KOPT-K1 (cell line): ENCODE results near the gene LGI2.

ENCODE experiments used
- H3K27ac ChIP-seq: fragments of 200-600 bp; sonication (generic); 2 replicates; pipeline ENCODE4 v1.5.1; 2016; ENCODE audit warnings: antibody characterized with exemption, mild to moderate bottlenecking, low read depth, low read length; ENCODE audit not compliant: poor library complexity, severe bottlenecking
- H3K36me3 ChIP-seq: fragments of 200-600 bp; sonication (generic); 2 replicates; pipeline ENCODE4 v1.5.1; 2017; ENCODE audit warnings: antibody characterized with exemption, mild to moderate bottlenecking, low read length, moderate library complexity; ENCODE audit not compliant: insufficient read depth
- H3K9me3 ChIP-seq: fragments of 200-600 bp; sonication (generic); 2 replicates; pipeline ENCODE4 v1.5.1; 2017; ENCODE audit warnings: antibody characterized with exemption, low read length, mild to moderate bottlenecking; ENCODE audit not compliant: insufficient read depth, poor library complexity, severe bottlenecking

Gene LGI2

GRCh38 chr4:24992968-24993367 is 37.8 kb downstream of the LGI2 start:
- Histone ChIP-seq H3K9me3 (no peaks in the 10 kb centered on the region), H3K36me3 (no peaks in the 10 kb centered on the region), H3K27ac (no peak overlapping the region)

DNA sequence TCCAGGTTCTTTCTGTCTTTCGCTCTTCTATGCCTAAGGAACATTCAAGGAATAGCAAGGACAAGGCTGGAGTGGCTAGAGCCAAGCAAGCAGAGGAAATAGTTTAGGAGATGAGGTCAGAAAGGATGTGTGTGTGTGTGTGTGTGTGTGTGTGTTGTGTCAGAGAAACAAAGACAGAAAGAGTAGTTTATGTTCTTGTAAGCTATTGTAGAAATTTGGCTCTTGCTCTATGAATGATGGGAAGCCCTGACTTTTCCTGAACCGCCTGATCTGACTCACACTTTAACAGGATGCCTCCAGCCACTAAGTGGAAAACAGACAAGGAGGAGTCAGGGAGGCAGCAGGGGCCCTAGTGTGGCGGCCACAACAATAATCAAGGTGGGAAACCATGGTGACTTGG is 39.7 kb downstream of the LGI2 start:
- H3K9me3 ChIP-seq, result no peaks in the 10 kb centered on the region
- H3K27ac ChIP-seq, result no peak overlapping the region
- H3K36me3 ChIP-seq, result no peaks in the 10 kb centered on the region

DNA sequence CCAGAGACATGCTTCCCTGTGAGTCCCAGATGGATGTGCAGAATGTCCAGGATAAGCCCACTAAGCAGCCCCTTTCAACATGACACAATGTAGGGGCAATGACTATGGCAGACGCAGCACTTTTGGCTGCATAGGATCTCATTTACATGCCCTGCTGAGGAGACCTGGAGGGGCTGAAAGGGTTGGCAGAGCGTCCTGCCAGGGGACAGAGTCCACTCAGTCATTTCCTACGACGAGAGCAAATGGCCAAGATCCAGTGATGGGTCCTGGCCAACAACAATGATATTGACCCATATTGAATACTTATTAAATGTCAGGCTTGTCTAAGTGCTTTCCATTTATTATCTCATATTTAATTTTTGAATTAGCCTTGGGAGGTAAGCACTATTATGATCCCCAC is 41.4 kb downstream of the LGI2 start:
- Histone ChIP-seq H3K27ac (no peak overlapping the region), H3K9me3 (no peaks in the 10 kb centered on the region), H3K36me3 (no peaks in the 10 kb centered on the region)

DNA sequence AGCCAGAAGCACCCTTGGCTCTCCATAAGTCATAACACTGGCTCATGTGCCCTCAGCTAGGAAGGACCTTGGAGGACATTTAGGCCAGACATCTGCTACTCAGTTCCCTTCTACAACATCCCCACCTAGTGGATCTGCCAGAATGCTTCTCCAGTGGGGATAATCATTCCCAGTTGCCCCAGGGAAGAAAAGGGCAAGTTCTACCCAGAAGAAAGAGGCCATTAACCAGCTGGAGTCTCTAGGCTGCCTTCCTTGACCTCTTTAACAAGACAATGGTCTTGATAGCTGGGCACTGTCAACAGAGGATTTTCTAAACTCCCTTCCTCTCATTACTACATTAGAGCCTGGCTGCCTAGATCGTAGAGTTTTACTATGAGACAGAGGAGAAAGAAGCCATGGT is 42.0 kb downstream of the LGI2 start:
- Histone ChIP-seq H3K9me3 (no peaks in the 10 kb centered on the region), H3K27ac (no peak overlapping the region), H3K36me3 (no peaks in the 10 kb centered on the region)

- Histone ChIP-seq H3K27ac (no peak overlapping the region), H3K9me3 (no peaks in the 10 kb centered on the region), H3K36me3 (no peaks in the 10 kb centered on the region)
These were observed 45.9 kb downstream of the LGI2 start for GRCh38 chr4:24984602-24985532.

GRCh38 chr4:24980740-24981139 is 50.0 kb downstream of the LGI2 start:
- Histone ChIP-seq H3K9me3 (no peaks in the 10 kb centered on the region), H3K27ac (no peak overlapping the region), H3K36me3 (no peaks in the 10 kb centered on the region)

DNA sequence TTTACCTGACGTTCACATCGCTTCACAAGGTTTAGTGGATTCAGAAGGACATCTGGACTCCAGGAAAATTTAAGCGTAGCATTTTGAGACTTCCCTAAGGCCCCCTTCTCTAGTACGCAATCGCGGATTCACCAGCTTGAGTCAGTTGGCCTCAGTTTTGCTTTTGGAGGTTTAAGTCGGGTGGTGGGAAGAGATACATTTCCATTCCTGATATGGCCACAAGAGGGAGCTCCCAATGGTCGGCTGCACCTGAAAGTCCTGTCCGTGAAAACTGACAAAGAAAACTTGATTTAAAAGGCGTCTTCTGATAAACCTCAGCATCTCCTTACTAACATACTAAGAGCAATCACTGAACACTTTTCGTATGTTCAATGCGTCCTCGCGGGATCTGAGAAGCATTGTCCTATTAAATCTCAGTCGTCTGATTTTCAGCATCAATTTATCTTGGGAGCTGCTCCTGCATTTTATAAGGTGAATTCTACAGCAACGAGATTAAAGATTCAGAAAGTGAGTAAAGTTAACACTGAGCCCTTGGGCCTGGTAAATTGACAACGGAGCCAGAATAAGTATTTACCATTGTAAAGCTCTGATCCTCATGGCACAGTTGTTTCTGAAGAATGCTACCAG is 50.6 kb downstream of the LGI2 start:
- H3K27ac ChIP-seq, result no peak overlapping the region
- H3K9me3 ChIP-seq, result no peaks in the 10 kb centered on the region
- H3K36me3 ChIP-seq, result no peaks in the 10 kb centered on the region

DNA sequence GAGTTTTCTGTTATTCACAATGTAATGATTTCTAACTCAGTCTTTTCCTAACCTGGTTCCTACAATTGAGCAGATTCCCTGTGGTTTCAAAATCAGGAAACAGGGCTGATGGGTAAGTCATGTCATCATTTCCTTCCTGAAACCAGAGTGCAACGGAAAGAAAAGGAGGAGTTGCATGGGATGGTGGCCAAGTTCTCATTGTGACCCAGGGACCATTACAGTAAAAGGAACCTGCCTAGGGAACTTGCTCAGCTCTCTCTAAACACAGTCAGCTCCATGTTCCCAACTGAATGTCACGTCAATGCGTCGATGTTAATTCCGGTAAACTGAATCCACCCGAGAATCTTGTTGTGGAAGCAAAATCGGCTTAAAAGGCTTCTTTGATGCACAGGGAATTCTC is 51.2 kb downstream of the LGI2 start:
- Histone ChIP-seq H3K9me3 (no peaks in the 10 kb centered on the region), H3K36me3 (no peaks in the 10 kb centered on the region), H3K27ac (no peak overlapping the region)

GRCh38 chr4:24978291-24979075 is 52.3 kb downstream of the LGI2 start:
- no peaks in the 10 kb centered on the region for H3K9me3 ChIP-seq
- no peak overlapping the region for H3K27ac ChIP-seq
- H3K36me3 ChIP-seq, result no peaks in the 10 kb centered on the region

GRCh38 chr4:24975510-24975909 is 55.2 kb downstream of the LGI2 start:
- Histone ChIP-seq H3K9me3 (no peaks in the 10 kb centered on the region), H3K36me3 (no peaks in the 10 kb centered on the region), H3K27ac (no peak overlapping the region)

GRCh38 chr4:24973747-24974601 is 56.8 kb downstream of the LGI2 start:
- Histone ChIP-seq H3K27ac (no peak overlapping the region), H3K9me3 (no peaks in the 10 kb centered on the region), H3K36me3 (no peaks in the 10 kb centered on the region)

DNA sequence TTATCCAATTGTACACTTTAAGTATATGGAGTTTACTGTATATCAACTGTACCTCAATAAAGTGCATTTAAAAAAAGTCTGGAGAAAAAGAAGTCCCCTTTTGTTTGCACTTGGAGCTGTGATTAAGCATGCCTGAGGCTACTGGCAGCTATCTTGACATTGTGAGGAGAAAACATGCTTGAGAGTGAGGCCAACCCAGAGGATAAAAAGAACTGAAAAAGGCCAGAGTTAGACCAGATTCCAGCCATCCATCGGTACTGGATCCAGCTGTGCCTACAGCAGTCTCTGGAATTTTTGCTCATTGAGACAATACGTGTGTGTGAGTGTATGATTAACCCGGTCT is 57.4 kb downstream of the LGI2 start:
- Histone ChIP-seq H3K27ac (no peak overlapping the region), H3K9me3 (no peaks in the 10 kb centered on the region), H3K36me3 (no peaks in the 10 kb centered on the region)

- Histone ChIP-seq H3K27ac (no peak overlapping the region), H3K9me3 (peaks cover 9% of the 10 kb centered on the region)
These were observed 59.6 kb downstream of the LGI2 start for GRCh38 chr4:24971192-24971591.

DNA sequence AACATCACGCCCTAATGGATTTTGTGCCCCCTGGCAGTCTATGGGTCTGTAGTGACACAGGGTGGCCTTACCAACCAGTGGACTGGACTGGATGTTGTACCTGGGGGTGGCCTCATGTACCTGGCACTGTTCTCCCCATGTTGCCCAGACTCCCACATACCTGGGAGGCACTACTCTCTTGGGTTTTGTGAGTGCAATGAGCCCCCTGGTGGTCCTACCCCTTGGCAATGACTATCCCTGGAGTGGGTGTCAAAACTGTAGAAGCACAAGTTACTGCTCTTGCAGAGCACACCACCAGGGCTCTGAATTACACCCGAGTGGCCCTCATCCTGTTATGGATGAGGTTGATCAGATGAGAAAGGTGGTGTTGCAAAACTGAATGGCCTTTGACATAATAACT is 60.1 kb downstream of the LGI2 start:
- Histone ChIP-seq H3K36me3 (no peaks in the 10 kb centered on the region), H3K27ac (no peak overlapping the region), H3K9me3 (peaks cover 15% of the 10 kb centered on the region)

More at GRCh38 chr4:24971192-24971591, 59.6 kb downstream of the LGI2 start:
- H3K36me3 ChIP-seq, result no peaks in the 10 kb centered on the region
